IMR-90 (cell line): ENCODE data around the gene ZDHHC14. TPM values are rescaled to one million over a fixed set of nuclear protein-coding genes. Genes with fewer than 3 reads are reported as not detected.

Experiments
- ATAC-seq: fragments of 200-7000 bp; cut with Tn5 transposase; 2 replicates; pipeline ENCODE4 v1.9.1; 2020; ENCODE audit warnings: low read depth, mild to moderate bottlenecking, moderate library complexity
- BruUV-seq: library from RNA; stranded (reverse); fragments of 400-500 nt; replicated peaks from 2 replicates; lab custom pipeline; 2021; lab: Mats Ljungman, UMichigan
- CTCF ChIA-PET: fragments of 300-600 bp; formaldehyde crosslinking; extraction: SDS; loops from one replicate; lab custom pipeline; 2021; ENCODE audit warnings: antibody characterized with exemption; lab: Yijun Ruan, JAX
- POLR2A ChIA-PET: fragments of 300-600 bp; sonication (Branson Sonifier 250); formaldehyde crosslinking; loops from one replicate; lab custom pipeline; 2022; ENCODE audit warnings: antibody characterized with exemption; ENCODE audit not compliant: unreplicated experiment; lab: Charles Lee
- DNase-seq: peaks from one replicate; pipeline ENCODE4 v3.0.0; 2013
- H2AFZ ChIP-seq: replicated peaks from 2 replicates; pipeline ENCODE3; 2013; ENCODE audit warnings: low read length, mild to moderate bottlenecking; ENCODE audit not compliant: poor library complexity
- H2AK5ac ChIP-seq: 2 replicates; pipeline ENCODE4 v1.6.1; 2013; ENCODE audit warnings: low read depth, low read length, inconsistent platforms
- H2AK9ac ChIP-seq: replicated peaks from 2 replicates; pipeline ENCODE3; 2013; ENCODE audit warnings: mild to moderate bottlenecking, low read depth, low read length, moderate library complexity; ENCODE audit not compliant: poor library complexity
- H2BK120ac ChIP-seq: 2 replicates; pipeline ENCODE4 v1.6.1; 2013; ENCODE audit warnings: low read depth, low read length, inconsistent platforms
- H2BK15ac ChIP-seq: 3 replicates; pipeline ENCODE4 v1.6.1; 2013; ENCODE audit warnings: low read depth, low read length, inconsistent platforms
- H2BK20ac ChIP-seq: 2 replicates; pipeline ENCODE4 v1.6.1; 2013; ENCODE audit warnings: low read depth, mild to moderate bottlenecking, inconsistent platforms, low read length, moderate library complexity
- H2BK5ac ChIP-seq: 2 replicates; pipeline ENCODE4 v1.6.1; 2013; ENCODE audit warnings: mild to moderate bottlenecking, low read depth, low read length, inconsistent platforms; ENCODE audit not compliant: poor library complexity, severe bottlenecking
- H3K14ac ChIP-seq: replicated peaks from 2 replicates; pipeline ENCODE4 v1.6.1; 2013; ENCODE audit warnings: low read depth, low read length, inconsistent platforms
- H3K18ac ChIP-seq: 2 replicates; pipeline ENCODE4 v1.6.1; 2013; ENCODE audit warnings: low read depth, low read length, control low read depth
- H3K23ac ChIP-seq: 2 replicates; pipeline ENCODE4 v1.6.1; 2013; ENCODE audit warnings: low read depth, low read length, inconsistent platforms
- H3K27ac ChIP-seq: 2 replicates; pipeline ENCODE4 v1.5.1; 2013; ENCODE audit warnings: mild to moderate bottlenecking, control low read depth, low read length; ENCODE audit not compliant: insufficient read depth
- H3K27me3 ChIP-seq: 2 replicates; pipeline ENCODE4 v1.6.1; 2013; ENCODE audit warnings: low read length; ENCODE audit not compliant: control insufficient read depth, insufficient read depth
- H3K36me3 ChIP-seq: 2 replicates; pipeline ENCODE4 v1.6.1; 2013; ENCODE audit warnings: low read length, mixed read lengths; ENCODE audit not compliant: control insufficient read depth, insufficient read depth
- H3K4ac ChIP-seq: 2 replicates; pipeline ENCODE4 v1.6.1; 2013; ENCODE audit warnings: low read depth, low read length, inconsistent platforms
- H3K4me1 ChIP-seq: 2 replicates; pipeline ENCODE4 v1.6.1; 2013; ENCODE audit warnings: low read length, mixed read lengths; ENCODE audit not compliant: control insufficient read depth, insufficient read depth
- H3K4me2 ChIP-seq: 2 replicates; pipeline ENCODE4 v1.6.1; 2013; ENCODE audit warnings: low read depth, mild to moderate bottlenecking, control low read depth, low read length, moderate library complexity
- H3K4me3 ChIP-seq: 2 replicates; pipeline ENCODE4 v1.5.1; 2013; ENCODE audit warnings: low read depth, mild to moderate bottlenecking, control low read depth, low read length, moderate library complexity; ENCODE audit not compliant: insufficient read depth
- H3K56ac ChIP-seq: 2 replicates; pipeline ENCODE4 v1.6.1; 2013; ENCODE audit warnings: low read length, inconsistent platforms; ENCODE audit not compliant: insufficient read depth; ENCODE audit errors: extremely low read depth
- H3K79me1 ChIP-seq, 2 experiments: 2 replicates each; pipeline ENCODE4 v1.6.1; 2013; ENCODE audit warnings: low read length in 2 of 2, inconsistent platforms in 1 of 2, low read depth in 1 of 2
- H3K9ac ChIP-seq: 2 replicates; pipeline ENCODE4 v1.6.1; 2013; ENCODE audit warnings: low read depth, low read length, control low read depth
- H3K9me1 ChIP-seq: 2 replicates; pipeline ENCODE4 v1.6.1; 2013; ENCODE audit warnings: low read length, inconsistent platforms; ENCODE audit not compliant: insufficient read depth
- H3K9me3 ChIP-seq: 2 replicates; pipeline ENCODE4 v1.6.1; 2013; ENCODE audit warnings: low read length; ENCODE audit not compliant: control insufficient read depth, insufficient read depth
- H4K20me1 ChIP-seq: 2 replicates; pipeline ENCODE4 v1.6.1; 2013; ENCODE audit warnings: low read length, inconsistent platforms; ENCODE audit not compliant: insufficient read depth
- H4K5ac ChIP-seq: 2 replicates; pipeline ENCODE4 v1.6.1; 2013; ENCODE audit warnings: mild to moderate bottlenecking, low read depth, low read length, control low read depth
- H4K8ac ChIP-seq, 2 experiments: 2 replicates each; pipeline ENCODE4 v1.6.1; 2013; ENCODE audit warnings: low read depth in 2 of 2, low read length in 2 of 2, control low read depth in 1 of 2, inconsistent platforms in 1 of 2
- H4K91ac ChIP-seq: 2 replicates; pipeline ENCODE4 v1.6.1; 2013; ENCODE audit warnings: low read depth, low read length, inconsistent platforms; ENCODE audit not compliant: insufficient read depth
- CHD1 ChIP-seq: IDR thresholded peaks from 2 replicates; pipeline ENCODE4 v1.6.1; 2012; ENCODE audit warnings: low read depth, low read length, improper control_type of control experiment
- POLR2A ChIP-seq: IDR thresholded peaks from 2 replicates; pipeline ENCODE4 v1.6.1; 2012; ENCODE audit warnings: mild to moderate bottlenecking, low read depth, low read length
- RFX5 ChIP-seq: IDR thresholded peaks from 2 replicates; pipeline ENCODE4 v1.8.0; 2012; ENCODE audit warnings: low read depth, mild to moderate bottlenecking, low read length, moderate library complexity
- WGBS, 2 experiments: methylation state at CpG; one replicate each; pipeline versions ENCODE4 v1.1.5 to v1.1.7; 2013; ENCODE audit warnings: missing lambda C conversion rate in 2 of 2; ENCODE audit not compliant: insufficient read length in 1 of 2; ENCODE audit errors: extremely low coverage in 2 of 2; 5-methylcytosine and 5-hydroxymethylcytosine counted together
- dilution Hi-C: fragments of 300-500 bp; cut with HindIII; formaldehyde crosslinking; loops from one replicate; pipeline ENCODE4 v1.14.3; 2018; ENCODE audit warnings: low sequenced_read_pairs; ENCODE audit not compliant: unreplicated experiment
- in situ Hi-C: fragments of 300-500 bp; cut with MboI; formaldehyde crosslinking; loops from 3 replicates; pipeline ENCODE4 v1.14.3; 2019; ENCODE audit warnings: low sequenced_read_pairs, inconsistent platforms, mixed read lengths
- intact Hi-C: fragments of 100-400 bp; cut with micrococcal nuclease; formaldehyde crosslinking; loops from 2 replicates; pipeline ENCODE4 v1.10.0; 2022
- polyA plus RNA-seq, 3 experiments: library from polyadenylated mRNA; depleted of rRNA; stranded (reverse); fragments of >200 nt; gene quantifications; 2 replicates each; pipeline ENCODE4 v1.2.3, GENCODE V29; 2012; ENCODE audit warnings: low replicate concordance in 1 of 3
- total RNA-seq: library from RNA; depleted of rRNA; stranded (reverse); fragments of >200 nt; gene quantifications from 2 replicates; pipeline ENCODE4 v1.2.3, GENCODE V29; 2012

Gene ZDHHC14
- total and polyA plus RNA-seq, 2 of the 4 experiments (the other 2 are of a cell fraction): 0.90 to 2.0 TPM

GRCh38 chr6:157390273-157391060 lies 9.5 kb downstream of the ZDHHC14 start:
- H2AFZ ChIP-seq: no peak overlapping the region
- H3K4ac ChIP-seq: no peak overlapping the region
- H2BK120ac ChIP-seq: no peak overlapping the region
- no CpG with 5 or more reads among the region's 4 CpGs for WGBS, 2 experiments
- DNase-seq (no peak), ATAC-seq (no peak)
- no peak overlapping the region for H2AK9ac ChIP-seq
- no peak overlapping the region for H3K56ac ChIP-seq
- H4K8ac ChIP-seq: no peak overlapping the region
- H2BK5ac ChIP-seq: no peak overlapping the region
- H3K4me1 ChIP-seq: no peaks in the 10 kb centered on the region
- in situ Hi-C loops (no loop called here), dilution Hi-C loops (no loop called here), intact Hi-C loops (no loop called here)
- POLR2A ChIA-PET: no interaction called here
- no peak overlapping the region for H2AK5ac ChIP-seq
- no peak overlapping the region for H3K27ac ChIP-seq
- no peak for TF ChIP-seq CHD1
- TF ChIP-seq RFX5: no peak
- no peak for TF ChIP-seq POLR2A
- H4K20me1 ChIP-seq: peaks cover 1% of the 10 kb centered on the region; the same call in 1 of the 2 replicates
- no peak overlapping the region for H3K9ac ChIP-seq
- no peak overlapping the region for H2BK15ac ChIP-seq
- H4K91ac ChIP-seq: no peak overlapping the region
- no TSS peak for BruUV-seq
- no peak overlapping the region for H2BK20ac ChIP-seq
- H3K9me1 ChIP-seq: peaks cover 2% of the 10 kb centered on the region; the same call in 1 of the 2 replicates
- peaks cover 7% of the 10 kb centered on the region for H3K9me3 ChIP-seq
- no peaks in the 10 kb centered on the region for H3K36me3 ChIP-seq
- no peak overlapping the region for H3K14ac ChIP-seq
- H3K27me3 ChIP-seq: no peaks in the 10 kb centered on the region
- H4K5ac ChIP-seq: no peak overlapping the region
- no peaks in the 10 kb centered on the region for H3K79me1 ChIP-seq
- CTCF ChIA-PET: no interaction called here
- no peak overlapping the region for H3K4me3 ChIP-seq
- H3K23ac ChIP-seq: no peak overlapping the region
- no peak overlapping the region for H3K18ac ChIP-seq
- no peak overlapping the region for H3K4me2 ChIP-seq
